A673 (cell line): ENCODE results near the gene RIC8B. TPM values are rescaled to one million over a fixed set of nuclear protein-coding genes. Genes with fewer than 3 reads are reported as not detected.

Source experiments
- BruUV-seq: library from RNA; stranded (reverse); fragments of 400-500 nt; replicated peaks from 2 replicates; lab custom pipeline; 2021; lab: Mats Ljungman, UMichigan
- CTCF ChIA-PET: fragments of 300-600 bp; sonication (Branson Sonifier 250); formaldehyde crosslinking; loops from one replicate; lab custom pipeline; 2022; ENCODE audit warnings: antibody characterized with exemption; lab: Charles Lee
- POLR2A ChIA-PET: fragments of 300-600 bp; sonication (Branson Sonifier 250); formaldehyde crosslinking; loops from one replicate; lab custom pipeline; 2022; ENCODE audit warnings: antibody characterized with exemption; ENCODE audit not compliant: low non-redundant PET; lab: Charles Lee
- DNase-seq: peaks from one replicate; pipeline ENCODE4 v3.0.0-alpha.2; 2015; ENCODE audit warnings: low spot score
- H3K27ac ChIP-seq: fragments of 200-600 bp; sonication (generic); 2 replicates; pipeline ENCODE4 v1.5.1; 2016; ENCODE audit warnings: mixed run types, low read depth, mild to moderate bottlenecking, mixed read lengths, antibody characterized with exemption, low read length; ENCODE audit not compliant: poor library complexity, severe bottlenecking
- H3K27me3 ChIP-seq: fragments of 200-600 bp; sonication (generic); replicated peaks from 2 replicates; pipeline ENCODE4 v1.6.1; 2017; ENCODE audit warnings: mixed run types, low read depth, mild to moderate bottlenecking, mixed read lengths, antibody characterized with exemption, low read length; ENCODE audit not compliant: insufficient read depth, poor library complexity
- H3K36me3 ChIP-seq: fragments of 200-600 bp; sonication (generic); 2 replicates; pipeline ENCODE4 v1.6.1; 2016; ENCODE audit warnings: mixed run types, mild to moderate bottlenecking, mixed read lengths, antibody characterized with exemption, low read length; ENCODE audit not compliant: insufficient read depth, poor library complexity, severe bottlenecking
- H3K4me1 ChIP-seq: fragments of 200-600 bp; sonication (generic); 2 replicates; pipeline ENCODE4 v1.6.1; 2017; ENCODE audit warnings: mixed run types, mild to moderate bottlenecking, mixed read lengths, antibody characterized with exemption, low read length; ENCODE audit not compliant: insufficient read depth, poor library complexity, severe bottlenecking
- H3K4me3 ChIP-seq: fragments of 200-600 bp; sonication (generic); 2 replicates; pipeline ENCODE4 v1.5.1; 2016; ENCODE audit warnings: low read depth, mixed run types, mild to moderate bottlenecking, mixed read lengths, low read length; ENCODE audit not compliant: poor library complexity, severe bottlenecking
- H3K9me3 ChIP-seq: fragments of 200-600 bp; sonication (generic); 2 replicates; pipeline ENCODE4 v1.6.1; 2016; ENCODE audit warnings: mixed run types, low read depth, mild to moderate bottlenecking, mixed read lengths, antibody characterized with exemption, low read length; ENCODE audit not compliant: poor library complexity, severe bottlenecking
- CTCF ChIP-seq: fragments of 300-800, 200-600 bp; sonication (generic); conservative IDR thresholded peaks from 2 replicates; pipeline ENCODE4 v1.5.1; 2017; ENCODE audit warnings: low read depth, mild to moderate bottlenecking, antibody characterized with exemption, low read length, moderate library complexity, mixed read lengths
- EZH2 ChIP-seq: fragments of 200-600 bp; sonication (generic); IDR thresholded peaks from 2 replicates; pipeline ENCODE4 v1.6.1; 2017; ENCODE audit warnings: borderline replicate concordance, low read depth, mild to moderate bottlenecking, mixed read lengths, antibody characterized with exemption, low read length; ENCODE audit not compliant: poor library complexity, severe bottlenecking
- intact Hi-C: fragments of 100-400 bp; cut with micrococcal nuclease; formaldehyde crosslinking; loops from one replicate; pipeline ENCODE4 v1.10.0; 2022; ENCODE audit not compliant: unreplicated experiment
- total RNA-seq: library from RNA; stranded (reverse); gene quantifications from 2 replicates; pipeline ENCODE4 v1.2.3, GENCODE V29; 2021

RIC8B gene
- total RNA-seq, 1 experiment from 2014 or later, result 21.3 TPM

- TF ChIP-seq CTCF (no peak), EZH2 (no peak)
- H3K4me1 ChIP-seq, result peaks cover 2% of the 10 kb centered on the region
- H3K4me3 ChIP-seq, result no peak overlapping the region
- no TSS peak for BruUV-seq
- DNase-seq, result no peak
- peaks cover 5% of the 10 kb centered on the region for H3K27me3 ChIP-seq
- no peaks in the 10 kb centered on the region for H3K36me3 ChIP-seq
- H3K9me3 ChIP-seq, result no peaks in the 10 kb centered on the region
- ChIA-PET POLR2A (no interaction called here), CTCF (no interaction called here)
- H3K27ac ChIP-seq, result no peak overlapping the region
- intact Hi-C loops, result no loop called here
These were observed 149.9 kb downstream of the RIC8B start for GRCh38 chr12:106924268-106924861.

GRCh38 chr12:106926657-106927056 is 152.2 kb downstream of the RIC8B start:
- Histone ChIP-seq H3K27me3 (peaks cover 6% of the 10 kb centered on the region), H3K9me3 (no peaks in the 10 kb centered on the region), H3K36me3 (no peaks in the 10 kb centered on the region), H3K4me1 (no peaks in the 10 kb centered on the region), H3K4me3 (no peak overlapping the region), H3K27ac (no peak overlapping the region)
- BruUV-seq, result no TSS peak
- ChIA-PET CTCF (no interaction called here), POLR2A (no interaction called here)
- intact Hi-C loops, result no loop called here
- TF ChIP-seq EZH2, result no peak
- no peak for TF ChIP-seq CTCF
- DNase-seq, result no peak

GRCh38 chr12:106934277-106934676 is 159.8 kb downstream of the RIC8B start:
- H3K27me3 ChIP-seq, result peaks cover 3% of the 10 kb centered on the region
- H3K27ac ChIP-seq, result no peak overlapping the region
- POLR2A ChIA-PET, result no interaction called here
- H3K9me3 ChIP-seq, result no peaks in the 10 kb centered on the region
- TF ChIP-seq CTCF, result no peak
- TF ChIP-seq EZH2, result no peak
- H3K36me3 ChIP-seq, result no peaks in the 10 kb centered on the region
- BruUV-seq, result no TSS peak
- H3K4me3 ChIP-seq, result no peak overlapping the region
- DNase-seq, result no peak
- CTCF ChIA-PET, result no interaction called here
- no peaks in the 10 kb centered on the region for H3K4me1 ChIP-seq
- intact Hi-C loops, result no loop called here

Other genes starting within 250 kb of the RIC8B start
- gene RFX4, start 191.7 kb upstream of the RIC8B start, total RNA-seq, result not detected in 2 replicates
- gene TMEM263, start 181.2 kb downstream of the RIC8B start, total RNA-seq, result 32.3 and 36.9 TPM in 2 replicates
- gene MTERF2, start 212.5 kb downstream of the RIC8B start, total RNA-seq, result 12.6 and 13.1 TPM in 2 replicates